GM18867 (cell line): ENCODE measurements around the gene EXTL1.

Experiments
- ATAC-seq: cut with Tn5 transposase; IDR thresholded peaks from one replicate; pipeline ENCODE4 v1.9.1; 2021; ENCODE audit warnings: mild to moderate bottlenecking, moderate library complexity; ENCODE audit not compliant: unreplicated experiment

EXTL1 gene

DNA sequence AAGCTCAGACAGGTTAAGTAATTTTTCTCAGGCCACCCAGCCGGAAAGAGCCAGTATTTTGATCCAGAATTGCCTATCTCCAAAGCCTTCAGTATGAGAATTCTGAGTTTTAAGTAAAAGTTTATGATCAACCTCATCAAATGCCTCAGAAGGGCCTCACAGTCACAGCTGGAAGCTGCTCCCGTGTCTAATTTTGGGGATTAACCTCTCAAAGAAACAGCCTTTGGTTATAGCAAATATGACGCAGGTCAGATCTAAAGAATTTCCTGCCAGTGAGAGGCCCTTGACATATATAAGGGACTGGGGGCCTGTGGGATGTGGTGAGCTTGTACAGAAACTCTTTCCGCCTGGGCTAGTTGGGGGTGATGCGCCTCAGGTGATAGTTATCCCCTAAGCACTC, 2.3 kb downstream of the EXTL1 start:
- no peak for ATAC-seq

DNA sequence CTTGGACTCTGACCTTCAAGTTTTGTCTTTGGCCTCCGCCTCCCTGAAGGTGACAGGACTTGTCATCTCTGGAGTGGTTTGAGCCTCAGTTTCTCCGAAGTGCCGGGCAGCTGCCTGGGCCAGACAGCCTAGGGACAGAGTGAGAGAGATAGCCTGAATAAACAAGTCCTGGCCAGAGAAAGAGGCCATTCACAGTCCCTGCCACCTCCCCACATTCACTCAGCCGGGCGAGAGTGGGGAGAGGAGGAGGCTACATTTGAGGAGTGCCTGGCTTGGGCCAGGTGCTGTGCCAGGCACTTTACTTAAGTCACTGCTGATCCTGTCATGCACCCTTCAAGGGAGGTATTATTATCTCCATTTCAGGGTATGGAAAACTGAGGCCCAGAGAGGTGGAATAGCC, 3.5 kb downstream of the EXTL1 start:
- no peak for ATAC-seq

DNA sequence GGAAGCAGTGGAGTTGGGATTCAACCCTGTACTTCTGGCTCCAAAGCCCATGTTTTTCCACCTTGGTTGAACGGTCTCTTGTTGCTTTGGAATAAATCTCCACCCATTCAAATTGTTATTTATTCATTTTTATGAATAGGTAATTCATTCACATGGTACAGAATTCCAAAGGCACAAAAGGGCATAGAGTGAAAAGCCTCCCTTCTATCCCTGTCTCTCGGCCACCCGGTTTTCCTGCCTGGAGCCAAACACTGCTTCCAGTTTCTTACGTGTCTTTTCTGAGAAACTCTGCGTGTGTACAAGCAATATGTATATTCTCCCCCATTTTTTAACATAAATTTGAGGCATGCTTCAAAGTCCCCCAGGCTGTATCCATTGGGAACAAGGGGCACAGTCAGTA, 3.9 kb downstream of the EXTL1 start:
- ATAC-seq, result no peak

DNA sequence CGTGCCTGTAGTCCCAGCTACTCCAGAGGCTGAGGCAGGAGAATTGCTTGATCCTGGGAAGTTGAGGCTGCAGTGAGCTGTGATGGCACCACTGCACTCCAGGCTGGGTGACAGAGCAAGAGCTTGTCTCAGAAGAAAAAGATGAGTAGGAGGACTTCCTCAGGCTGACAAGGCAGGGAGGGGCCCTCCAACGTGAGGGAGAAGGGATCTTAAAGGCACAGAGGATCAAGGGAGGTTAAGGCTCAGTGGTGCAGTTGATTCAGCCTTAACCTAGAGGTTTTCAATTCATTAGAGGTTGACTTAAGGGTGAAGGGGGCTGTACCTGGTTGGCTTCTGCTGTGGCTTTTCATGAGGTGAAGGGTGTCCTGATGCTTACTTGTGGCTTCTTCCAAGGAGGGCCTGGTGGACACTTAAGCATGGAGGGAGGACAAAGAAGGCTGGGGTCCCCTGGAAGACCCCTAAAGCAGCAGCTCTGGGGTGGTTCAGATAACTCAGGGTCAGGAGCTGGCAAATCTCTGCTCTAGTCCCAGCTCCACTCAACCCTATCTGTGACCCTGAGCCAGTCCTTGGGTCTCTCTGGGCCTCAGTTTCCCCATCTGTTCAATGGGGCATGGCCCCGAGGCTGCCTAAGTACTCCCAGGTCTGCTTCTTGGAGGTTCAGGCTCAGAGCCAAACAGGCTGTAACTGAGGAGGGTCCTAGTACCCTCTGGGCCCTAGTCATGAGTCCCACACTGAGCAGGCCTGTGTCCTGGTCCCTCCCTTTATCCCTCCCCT, 6.3 kb downstream of the EXTL1 start:
- ATAC-seq, result no peak

DNA sequence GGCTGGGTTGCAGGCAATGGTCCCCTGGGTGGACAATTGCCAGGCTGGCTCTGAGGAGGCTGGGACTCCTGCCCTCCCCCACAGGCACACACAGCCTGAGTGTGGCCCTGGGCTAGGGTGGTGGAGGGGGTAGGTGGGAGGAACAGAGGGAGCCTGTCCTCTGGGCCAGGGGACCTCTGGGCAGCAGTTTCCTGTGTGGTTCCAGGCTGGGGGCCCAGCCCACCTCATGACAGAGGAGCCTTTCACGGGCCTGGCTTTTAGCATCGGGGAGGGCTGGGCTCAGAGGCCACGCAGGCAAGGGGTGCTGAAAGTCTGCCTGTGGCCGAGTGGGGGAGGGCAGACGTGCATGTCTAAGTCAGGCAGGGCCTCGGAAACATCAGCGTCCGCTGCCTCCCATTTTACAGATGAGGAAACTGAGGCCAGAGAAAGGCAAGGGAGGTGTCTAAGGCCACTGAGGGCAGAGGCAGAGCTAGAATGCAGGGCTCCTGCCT, 7.0 kb downstream of the EXTL1 start:
- no peak for ATAC-seq

DNA sequence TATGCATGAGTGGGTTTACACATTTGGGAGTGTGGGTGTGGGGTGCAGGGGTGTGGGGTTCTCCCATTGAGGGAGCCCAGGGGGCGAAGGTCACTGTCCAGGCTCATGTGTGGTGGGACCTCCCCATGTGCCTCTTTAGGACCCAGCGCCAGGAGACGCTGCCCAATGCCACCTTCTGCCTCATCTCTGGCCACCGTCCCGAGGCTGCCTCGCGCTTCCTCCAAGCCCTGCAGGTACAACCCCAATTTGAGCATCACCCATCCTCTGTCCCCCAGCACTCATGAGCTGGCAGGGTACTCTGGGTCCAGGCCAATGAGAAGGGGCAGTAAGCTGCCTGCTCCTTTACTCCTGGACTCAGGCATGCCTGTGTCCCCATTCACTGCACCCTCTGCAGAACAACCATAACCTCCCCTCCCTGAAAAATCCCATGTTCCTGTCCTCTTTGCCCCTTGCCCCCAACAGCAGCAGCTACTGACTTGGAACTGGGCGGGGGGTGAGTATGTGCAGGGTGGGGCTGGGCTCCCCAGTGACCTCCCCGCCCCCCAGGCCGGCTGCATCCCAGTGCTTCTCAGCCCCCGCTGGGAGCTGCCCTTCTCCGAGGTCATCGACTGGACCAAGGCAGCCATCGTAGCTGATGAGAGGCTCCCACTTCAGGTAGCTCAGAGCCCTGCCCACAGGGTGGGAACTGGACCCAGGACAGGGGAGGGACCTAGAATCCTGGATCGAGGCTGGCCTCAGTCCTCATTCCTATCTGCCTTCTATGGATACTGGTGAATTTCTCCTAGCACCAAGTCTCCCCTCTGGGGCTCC, 7.7 kb downstream of the EXTL1 start:
- ATAC-seq, result no peak

DNA sequence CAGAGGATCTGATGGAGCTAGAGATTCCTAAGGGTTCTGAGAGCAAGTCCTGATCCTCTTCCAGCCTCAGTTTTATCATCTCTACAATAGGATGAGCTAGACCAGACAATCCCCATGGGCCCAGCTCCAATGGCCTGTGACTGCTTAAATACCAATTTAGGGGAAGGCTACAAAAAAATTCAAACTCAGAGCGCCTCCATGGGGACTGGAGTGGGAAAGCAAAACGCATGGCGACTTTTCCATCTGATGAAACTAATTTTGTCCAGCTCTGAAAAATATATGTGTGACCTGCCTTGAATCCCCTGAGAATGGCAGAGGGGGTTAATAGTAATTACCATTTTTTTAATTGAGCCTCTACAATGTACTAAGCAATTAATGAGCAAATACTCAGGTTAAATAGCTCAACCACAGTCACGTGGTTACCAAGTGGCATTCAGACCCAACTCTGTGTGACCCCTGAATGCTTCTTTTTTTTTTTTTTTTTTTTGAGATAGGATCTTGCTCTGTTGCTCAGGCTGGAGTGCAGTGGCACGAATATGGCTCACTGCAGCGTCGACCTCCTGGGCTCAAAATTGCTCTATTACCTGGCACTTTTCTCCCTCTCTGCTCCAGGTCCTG, 8.4 kb downstream of the EXTL1 start:
- no peak for ATAC-seq

DNA sequence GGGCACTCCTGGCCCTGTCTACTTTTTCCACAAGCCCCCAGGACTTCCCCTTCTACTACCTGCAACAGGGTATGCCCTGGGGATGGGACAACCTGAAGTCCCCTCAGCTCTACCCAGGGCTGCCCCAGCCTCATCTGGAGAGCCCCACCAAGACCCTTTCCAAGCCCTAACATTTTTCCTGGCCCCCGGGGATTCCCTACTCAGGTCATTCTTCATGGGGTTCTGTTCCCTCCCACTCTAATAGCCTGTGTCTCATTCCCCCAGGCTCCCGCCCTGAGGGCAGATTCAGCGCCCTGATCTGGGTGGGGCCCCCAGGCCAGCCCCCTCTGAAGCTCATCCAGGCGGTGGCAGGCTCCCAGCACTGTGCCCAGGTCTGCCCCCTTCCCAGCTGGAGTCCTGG, 9.6 kb downstream of the EXTL1 start:
- no peak for ATAC-seq

DNA sequence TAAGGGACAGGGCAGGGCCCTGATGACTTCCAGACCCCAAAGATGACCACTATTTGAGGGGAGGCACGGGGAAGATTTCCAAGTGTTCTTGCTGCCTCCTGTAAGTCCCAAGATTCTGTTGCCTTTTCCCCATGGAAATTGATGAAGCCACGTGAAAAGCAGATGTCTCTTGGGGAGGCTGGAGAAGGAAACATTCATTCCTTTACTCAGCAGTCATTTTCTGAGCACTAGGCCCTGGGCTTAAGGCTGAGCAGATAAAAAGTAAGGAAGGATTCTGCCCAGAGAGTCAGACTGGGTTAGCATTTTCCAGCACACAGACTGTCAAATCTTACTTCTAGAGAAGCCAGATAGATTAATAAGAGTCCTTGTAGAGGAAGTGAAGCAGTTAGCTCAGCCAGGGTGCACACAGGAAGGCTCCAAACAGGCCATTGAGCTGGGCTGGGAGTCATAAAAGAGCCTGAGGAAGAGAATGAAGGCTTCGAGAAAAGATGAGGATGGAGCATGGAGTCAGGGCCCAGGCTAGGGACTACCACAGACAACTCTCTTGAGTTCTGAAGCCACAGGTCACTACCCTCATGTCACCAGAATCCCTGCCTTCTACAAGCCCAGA, 10.1 kb downstream of the EXTL1 start:
- no peak for ATAC-seq

DNA sequence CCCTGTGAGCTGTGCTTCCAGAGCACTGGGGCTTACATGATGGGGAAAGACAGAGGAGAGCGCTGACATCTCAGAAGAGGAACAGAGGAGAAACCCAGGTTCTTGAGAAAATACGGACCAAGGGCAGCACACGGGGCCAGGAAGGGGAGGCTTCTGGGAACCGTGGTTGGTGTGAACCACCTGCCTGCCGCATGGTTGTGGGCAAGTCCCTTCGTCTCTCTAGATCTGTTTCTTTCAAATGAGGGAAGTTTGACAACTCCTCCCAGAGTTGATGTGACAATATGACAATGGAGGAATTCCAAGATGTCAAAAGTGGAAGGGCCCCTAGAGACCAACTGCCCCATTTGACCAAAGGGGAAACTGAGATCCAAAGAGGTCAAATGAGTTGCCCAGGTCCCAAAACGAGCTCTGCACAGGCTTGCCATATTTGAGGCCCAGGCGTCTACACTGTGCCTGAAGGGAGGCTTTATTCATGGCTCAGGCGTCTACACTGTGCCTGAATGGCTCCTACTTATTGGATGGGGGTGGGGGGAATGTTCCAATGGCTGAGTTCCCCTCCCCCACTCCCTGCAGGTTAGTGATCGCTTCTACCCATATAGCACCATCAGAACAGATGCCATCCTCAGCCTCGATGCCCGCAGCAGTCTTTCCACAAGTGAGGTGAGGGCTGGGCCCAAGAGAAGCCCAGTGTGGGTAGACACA, 11.2 kb downstream of the EXTL1 start:
- no peak for ATAC-seq

DNA sequence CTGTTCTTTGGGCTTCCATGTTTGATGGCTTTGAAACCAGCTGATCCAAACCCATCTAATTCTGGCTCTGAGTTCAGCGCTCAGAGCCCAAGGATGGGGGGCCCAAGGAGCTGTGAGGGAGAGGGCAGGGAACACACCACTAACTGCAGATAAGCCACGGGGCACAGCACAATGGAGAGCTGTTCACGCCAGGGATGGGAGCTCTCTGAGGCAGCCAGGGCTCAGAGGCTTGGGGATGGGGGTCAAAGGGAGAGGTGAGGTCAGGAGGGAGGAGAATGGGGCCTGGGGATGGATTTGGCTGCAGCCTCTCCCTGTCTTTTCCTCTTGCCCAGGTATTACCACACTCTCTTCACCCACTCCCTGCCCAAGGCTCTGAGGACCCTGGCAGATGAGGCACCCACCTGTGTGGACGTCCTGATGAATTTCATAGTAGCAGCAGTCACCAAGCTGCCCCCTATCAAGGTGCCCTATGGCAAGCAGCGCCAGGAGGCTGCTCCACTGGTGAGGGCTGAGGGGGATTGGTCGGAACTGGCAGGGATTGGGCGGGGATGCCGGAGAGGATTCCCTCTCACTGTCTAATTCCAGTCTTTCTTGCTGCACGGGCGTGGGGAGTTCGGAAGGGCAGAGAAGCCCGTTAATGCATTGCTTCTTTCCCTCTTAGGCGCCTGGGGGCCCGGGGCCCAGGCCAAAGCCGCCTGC, 13.1 kb downstream of the EXTL1 start:
- no peak for ATAC-seq

DNA sequence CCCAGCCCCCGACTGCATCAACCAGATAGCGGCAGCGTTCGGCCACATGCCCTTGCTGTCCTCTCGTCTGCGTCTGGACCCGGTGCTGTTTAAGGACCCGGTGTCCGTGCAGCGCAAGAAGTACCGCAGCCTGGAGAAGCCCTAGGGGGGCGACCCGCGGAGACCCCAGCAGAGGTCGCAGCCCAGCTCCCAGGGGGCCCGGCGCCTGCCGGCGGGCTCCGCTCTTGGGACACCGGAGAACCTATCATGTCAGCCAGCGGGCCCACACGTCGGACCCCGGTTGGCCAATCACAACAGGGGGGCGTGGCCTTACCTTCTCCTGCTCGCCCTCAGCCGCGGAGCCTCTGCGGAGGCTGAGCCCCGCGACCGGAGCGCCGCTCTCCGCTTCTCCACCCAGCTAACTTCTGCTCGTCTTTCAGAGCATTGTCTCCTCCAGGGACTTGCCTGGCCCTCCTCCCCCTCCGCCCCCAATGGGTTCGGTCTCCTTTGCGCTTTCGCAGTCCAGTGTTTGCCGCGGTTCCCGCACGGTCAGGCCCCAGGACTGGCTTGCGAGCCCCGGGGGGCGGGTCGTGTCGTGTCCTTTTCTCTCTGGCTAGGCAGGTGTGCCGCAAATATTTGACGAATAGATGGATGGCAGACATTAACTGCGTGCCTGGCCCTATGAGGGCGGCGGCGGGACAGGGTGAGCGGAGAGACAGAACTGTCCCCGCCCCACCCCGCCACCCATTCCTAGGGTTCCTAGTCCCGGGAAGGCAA, 13.8 kb downstream of the EXTL1 start:
- ATAC-seq, result peak; percentile 88

DNA sequence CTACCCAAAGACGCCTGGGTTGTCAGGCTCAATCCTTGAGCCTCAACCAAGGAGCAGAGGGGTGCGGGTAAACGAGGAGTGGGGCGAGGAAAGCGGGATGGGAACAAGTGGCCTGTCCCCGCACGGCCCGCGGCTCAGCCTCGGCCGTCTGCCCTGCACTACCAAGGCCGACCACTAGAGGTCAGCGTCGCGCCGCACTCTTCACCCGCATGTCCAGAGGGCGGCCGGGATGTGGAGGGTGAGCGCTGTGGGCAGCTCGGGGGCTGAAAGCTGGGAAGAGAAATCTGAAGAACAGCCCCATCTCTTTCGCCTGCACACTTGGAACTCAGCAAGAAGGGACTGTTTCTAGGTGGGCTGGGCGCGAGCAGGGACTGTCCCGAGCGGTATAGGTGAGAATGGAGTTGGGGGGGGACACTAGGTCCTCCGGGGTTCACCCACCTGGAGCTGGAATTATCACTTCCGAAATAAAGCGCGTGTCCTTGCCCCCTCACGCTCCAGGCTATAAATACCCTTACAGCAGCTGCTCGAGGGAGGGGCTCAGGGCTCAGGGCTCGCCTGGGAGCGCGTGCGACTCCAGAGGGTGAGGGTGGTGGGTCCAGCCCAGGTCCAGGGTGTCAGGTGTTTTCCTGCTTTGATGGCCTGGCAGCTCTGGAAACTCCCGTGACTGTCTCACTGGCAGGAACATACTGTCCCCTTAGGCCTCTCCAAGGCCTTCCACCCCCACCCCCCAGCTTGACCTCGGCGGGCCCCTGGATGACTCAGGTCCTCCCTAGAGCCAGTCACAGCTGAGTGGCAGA, 14.6 kb downstream of the EXTL1 start:
- ATAC-seq, result peak; percentile 64

DNA sequence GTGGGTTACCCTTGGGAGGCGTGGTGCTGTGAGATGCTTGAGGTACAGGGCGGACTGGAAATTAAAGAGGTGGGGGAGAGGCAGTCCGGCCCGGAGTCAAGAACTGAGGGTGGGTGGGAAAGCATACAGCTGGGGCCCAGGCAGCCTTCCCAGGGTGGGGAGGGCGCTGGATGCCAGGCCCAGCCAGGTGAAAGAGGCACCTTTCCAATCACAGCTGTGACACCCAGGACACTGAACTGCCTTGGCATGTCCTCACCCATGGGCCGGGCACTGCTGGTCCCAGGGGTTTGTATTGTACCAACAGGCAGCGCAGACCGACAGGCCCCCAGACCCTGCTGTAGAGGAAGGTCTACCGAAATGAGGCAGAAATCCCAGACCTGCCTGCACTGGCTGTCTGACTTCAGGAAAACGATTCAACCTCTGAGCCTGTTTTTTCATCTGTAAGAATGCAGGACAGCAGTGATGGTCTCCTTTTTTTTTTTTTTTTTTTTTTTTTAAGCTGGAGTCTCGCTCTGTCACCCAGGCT, 15.2 kb downstream of the EXTL1 start:
- no peak for ATAC-seq

DNA sequence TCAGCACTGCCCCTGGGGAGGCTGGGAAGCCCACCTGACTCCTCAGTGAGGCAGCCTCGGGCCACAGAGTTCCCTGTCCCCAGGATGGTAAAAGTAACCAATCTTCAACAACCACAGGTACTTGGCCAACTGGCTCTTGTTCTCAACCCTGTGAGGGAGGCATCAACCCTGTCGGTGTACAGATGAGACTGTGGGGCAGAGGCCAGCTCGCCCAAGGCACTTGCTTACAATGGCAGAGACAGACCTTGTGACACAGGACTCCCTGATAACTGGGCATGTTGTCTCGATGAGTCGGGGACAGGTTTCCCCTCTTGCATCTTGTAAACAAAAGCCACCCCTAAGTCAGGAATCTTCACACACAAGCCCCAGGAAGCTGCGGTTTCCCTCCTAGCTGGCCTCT, 16.3 kb downstream of the EXTL1 start:
- no peak for ATAC-seq

DNA sequence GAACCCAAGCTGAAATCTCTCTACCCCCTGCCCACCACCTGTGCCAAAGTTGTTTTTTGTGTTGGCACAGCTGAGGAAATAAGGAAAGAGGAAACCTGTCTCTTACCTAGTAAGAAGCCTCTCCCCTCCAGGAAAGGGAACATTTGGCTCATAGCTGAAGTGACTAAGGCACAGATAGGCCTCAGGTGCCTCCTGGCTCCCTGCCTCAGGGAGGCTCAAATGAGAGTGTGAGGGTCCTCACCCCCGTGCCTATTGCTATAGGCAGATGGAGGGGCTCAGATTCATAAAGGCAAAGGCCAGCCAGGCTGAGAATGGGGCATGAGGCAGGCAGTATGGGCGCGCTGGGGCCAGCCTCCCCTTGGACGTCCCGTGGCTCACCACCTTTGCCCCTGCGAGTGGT, 16.9 kb downstream of the EXTL1 start:
- ATAC-seq, result no peak

DNA sequence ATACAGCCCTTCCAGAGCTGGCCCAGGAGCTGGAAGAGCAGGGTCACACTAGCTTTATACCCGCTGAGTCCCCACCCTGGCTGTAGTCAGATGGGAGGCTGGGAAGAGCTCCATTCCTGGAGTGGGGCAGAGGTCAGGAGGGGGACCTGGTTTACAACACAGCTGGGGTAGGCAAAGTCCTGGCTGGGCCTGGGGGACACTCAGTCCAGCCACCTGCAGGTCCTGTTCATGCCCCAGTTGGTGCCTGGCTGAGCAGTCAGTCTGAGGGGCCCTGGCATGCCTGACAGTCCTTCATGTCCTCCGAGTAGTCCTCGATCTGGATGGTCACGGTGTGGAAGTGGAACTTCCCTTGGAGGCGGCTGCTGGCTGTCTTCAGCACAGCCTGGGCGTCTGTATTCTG, 17.3 kb downstream of the EXTL1 start:
- ATAC-seq, result no peak

DNA sequence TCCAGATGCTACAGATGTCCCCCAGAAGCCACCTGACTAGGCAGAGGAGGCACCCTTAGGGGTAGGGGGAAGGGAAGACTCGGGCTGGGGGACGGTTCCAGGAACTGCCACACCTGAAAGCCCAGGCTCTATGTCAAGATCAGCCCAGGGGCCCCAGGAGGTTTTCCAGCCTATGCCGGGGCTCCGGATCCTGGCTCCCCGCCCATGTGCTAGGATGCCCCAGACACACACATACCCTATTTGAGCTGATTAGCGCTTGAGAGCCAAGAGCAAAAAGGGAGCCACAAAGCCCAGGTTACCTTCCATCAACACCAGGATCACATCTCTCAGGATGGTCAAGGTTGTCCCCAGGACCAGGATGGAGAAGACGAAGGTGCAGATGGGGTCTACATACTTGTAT, 19.8 kb downstream of the EXTL1 start:
- ATAC-seq, result no peak
